Epithelial cell of proximal tubule (primary cell): ENCODE results near the gene SH3TC1. TPM values are rescaled to one million over a fixed set of nuclear protein-coding genes. Genes with fewer than 3 reads are reported as not detected.

Experiments
- DNase-seq: peaks from one replicate; pipeline ENCODE4 v3.0.0-alpha.2; 2011; ENCODE audit warnings: low read depth
- H3K4me3 ChIP-seq: 2 replicates; pipeline ENCODE4 v1.5.1; 2011; ENCODE audit warnings: low read depth, mild to moderate bottlenecking, low read length
- total RNA-seq: library from RNA; depleted of rRNA; stranded (reverse); fragments of >200 nt; gene quantifications from 2 replicates; pipeline ENCODE4 v1.2.3, GENCODE V29; 2015
- TF ChIP-seq, protein P1 (sequence below): conservative IDR thresholded peaks from 2 replicates; pipeline ENCODE4 v1.5.1; 2012; ENCODE audit warnings: low read depth, mild to moderate bottlenecking, low read length

Gene SH3TC1
- total RNA-seq, 1 donor from 2014 or later, result 8.6 TPM

DNA sequence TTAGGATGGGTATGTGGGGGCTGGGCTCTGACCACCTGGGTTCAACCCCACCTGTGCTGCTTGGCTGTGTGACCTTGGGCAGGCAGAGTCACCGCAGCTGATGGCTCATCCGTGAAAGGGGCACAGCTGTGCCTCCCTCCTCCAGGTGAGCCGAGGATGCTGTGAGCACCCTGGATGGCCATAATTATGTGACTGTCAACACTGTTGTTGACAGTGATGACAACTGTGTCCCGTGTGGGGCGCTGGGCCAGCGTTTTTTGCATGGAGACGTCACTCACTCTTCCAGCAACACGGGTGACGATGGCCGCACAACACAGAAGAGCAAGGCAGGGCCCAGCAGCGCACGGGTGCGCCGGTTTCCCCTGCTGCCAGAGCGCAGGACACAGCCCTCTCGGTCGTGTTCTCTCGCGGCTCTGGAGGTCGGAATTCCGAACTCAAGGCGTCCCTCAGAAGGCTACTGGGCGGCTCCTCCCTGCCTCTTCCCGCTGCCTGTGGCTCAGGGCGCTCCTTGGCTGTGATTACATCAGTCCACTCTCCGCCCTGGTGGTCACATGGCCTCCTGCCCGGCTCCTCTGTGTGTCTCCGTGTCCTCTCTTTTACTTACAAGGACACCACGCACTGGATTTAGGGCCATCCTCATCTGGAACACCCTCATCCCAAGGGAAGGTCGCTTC lies 1.3 kb downstream of the SH3TC1 start:
- H3K4me3 ChIP-seq, result peak overlapping the region; percentile 71
- DNase-seq, result no peak
- TF ChIP-seq, protein P1, sequence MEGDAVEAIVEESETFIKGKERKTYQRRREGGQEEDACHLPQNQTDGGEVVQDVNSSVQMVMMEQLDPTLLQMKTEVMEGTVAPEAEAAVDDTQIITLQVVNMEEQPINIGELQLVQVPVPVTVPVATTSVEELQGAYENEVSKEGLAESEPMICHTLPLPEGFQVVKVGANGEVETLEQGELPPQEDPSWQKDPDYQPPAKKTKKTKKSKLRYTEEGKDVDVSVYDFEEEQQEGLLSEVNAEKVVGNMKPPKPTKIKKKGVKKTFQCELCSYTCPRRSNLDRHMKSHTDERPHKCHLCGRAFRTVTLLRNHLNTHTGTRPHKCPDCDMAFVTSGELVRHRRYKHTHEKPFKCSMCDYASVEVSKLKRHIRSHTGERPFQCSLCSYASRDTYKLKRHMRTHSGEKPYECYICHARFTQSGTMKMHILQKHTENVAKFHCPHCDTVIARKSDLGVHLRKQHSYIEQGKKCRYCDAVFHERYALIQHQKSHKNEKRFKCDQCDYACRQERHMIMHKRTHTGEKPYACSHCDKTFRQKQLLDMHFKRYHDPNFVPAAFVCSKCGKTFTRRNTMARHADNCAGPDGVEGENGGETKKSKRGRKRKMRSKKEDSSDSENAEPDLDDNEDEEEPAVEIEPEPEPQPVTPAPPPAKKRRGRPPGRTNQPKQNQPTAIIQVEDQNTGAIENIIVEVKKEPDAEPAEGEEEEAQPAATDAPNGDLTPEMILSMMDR, result no peak

DNA sequence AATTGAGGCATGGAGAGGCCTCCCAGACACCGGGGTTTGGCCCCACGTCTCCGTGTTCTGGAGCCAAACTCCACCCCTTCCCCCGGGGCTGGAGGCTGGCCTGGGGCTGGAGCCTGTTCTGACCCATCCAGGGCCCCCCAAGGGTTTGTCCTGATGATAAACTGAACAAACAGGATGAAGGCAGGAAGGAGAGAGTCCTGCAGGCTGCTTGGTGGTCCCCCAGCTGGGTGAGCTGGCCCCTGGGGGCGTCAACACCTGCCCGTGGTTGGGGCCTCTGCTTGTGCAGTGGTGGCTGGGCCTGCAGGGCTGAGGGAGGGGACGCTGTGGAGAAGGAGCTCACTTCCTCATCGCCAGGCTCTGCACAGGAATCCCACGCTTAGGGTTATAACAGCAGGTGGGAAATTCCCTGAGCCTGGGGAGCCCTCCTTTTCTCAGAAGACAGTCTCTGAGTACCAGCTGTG lies 2.3 kb downstream of the SH3TC1 start:
- DNase-seq, result no peak
- TF ChIP-seq, protein P1, result no peak
- H3K4me3 ChIP-seq, result peak overlapping the region; percentile 71

DNA sequence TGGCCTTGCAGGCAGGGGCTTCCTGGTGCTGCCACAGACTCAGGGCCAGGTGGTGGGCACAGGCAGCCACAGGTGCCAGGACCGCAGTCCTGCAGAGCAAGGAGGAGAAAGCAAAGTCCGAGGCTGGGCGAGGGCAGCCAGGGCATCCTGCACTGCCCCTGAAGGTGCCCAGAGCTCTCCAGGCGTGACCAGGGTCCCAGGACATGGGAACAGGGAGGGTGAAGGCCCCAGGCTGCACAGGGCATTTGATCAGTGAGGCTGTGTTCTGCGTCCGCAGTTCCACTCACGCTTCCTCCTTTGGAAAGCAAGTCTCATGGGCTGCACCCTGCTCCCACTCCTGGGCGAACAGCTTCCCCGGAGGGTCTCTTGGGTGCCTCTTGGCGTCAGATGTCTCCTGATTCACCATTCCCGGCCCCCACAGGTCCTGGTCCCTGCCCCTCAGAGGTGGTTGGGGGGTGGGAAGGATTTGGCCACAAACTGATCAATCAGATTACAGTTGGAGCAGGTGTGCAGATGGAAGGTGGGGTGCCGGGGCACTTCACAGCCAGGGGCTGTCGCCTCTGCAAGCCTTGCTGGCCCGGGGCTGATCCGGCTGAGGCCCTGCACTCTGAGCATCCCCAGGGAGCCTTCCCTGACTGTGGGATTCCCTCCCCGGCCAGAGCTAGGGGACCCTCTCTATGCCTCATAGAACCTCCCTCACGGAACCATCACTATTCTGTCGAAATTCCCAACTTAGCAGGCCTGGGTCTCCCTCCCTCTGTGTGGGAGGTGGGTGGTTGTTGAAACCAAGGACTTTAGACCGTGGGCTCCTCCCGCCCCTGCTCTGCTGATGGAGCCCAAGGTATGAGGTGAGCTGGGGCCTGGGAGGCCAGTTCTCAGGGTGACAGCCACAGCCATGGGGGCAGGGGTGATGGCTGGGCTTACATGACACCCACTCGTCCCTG lies 3.3 kb downstream of the SH3TC1 start:
- TF ChIP-seq, protein P1, result no peak
- DNase-seq, result no peak
- H3K4me3 ChIP-seq, result no peak overlapping the region

DNA sequence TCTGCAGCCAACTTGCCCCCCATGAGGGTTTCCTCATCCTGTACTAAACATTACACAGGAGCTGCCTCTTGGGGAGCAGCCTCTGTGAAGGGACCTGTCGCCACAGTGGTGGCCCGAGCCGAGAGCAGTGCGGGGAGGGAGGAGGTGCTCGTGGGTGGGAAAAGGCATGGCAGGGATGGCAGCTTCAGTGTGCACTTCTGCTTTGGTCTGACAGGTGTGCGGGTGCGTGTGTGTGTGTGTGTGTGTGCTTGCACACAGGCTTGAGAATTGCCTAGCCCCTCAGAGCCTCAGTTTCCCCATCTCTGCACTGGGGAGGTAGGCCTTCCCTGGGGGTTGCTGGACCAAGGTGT lies 3.9 kb downstream of the SH3TC1 start:
- DNase-seq, result no peak
- H3K4me3 ChIP-seq, result no peak overlapping the region
- TF ChIP-seq, protein P1, result no peak

DNA sequence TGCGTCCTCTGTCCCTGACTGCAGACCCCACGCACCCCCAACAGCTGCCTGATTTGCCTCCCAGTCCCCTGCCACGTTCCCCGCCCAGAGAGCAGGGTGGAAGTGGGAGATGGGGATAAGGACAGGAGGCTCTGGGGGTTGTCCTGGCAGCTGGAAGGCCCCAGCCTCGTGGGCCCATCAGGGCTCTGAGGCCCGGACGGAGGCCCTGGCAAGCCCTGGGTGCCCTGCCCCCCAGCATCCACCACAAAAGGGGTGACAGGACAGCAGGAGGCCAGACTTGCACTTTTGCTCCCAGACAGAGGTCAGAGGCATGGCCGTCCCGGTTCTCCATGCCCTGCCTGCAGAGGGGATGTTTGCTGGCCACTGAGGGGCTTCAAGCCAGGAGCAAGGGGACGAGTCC lies 4.7 kb downstream of the SH3TC1 start:
- DNase-seq, result no peak
- H3K4me3 ChIP-seq, result no peak overlapping the region
- TF ChIP-seq, protein P1, result no peak

DNA sequence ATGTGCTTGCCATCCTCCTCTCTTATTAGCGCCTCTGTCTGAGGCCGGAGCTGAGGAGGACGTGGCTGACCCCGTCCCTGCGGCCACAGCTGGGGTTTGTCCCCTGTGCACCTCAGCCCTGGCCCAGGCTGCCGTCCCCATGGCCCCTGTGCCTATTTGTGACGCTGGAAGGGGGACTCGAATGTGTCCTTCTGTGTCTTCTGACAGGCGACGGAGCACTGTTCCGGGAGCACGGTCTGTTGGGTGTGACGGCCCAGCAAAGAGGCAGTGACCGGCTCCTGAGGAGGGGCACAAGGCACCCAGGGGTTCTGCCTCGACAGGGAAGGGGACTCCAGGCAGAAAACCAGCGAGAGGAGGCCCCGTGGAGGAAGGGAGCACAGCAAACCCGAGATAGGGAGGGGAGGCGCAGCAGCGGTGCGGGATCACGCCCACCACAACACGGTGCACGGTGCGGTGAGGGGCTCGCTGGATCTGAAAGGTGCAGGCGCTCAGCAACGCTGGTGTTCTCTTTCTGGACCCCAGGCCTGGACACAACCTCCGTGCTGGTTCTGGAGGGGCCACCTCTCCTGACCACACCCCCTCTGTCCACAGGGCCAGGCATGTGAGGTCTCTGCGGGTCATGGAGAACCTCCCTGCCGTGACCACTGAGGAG lies 5.6 kb downstream of the SH3TC1 start:
- no peak overlapping the region for H3K4me3 ChIP-seq
- DNase-seq, result no peak
- TF ChIP-seq, protein P1, result no peak
